Heart right ventricle (tissue), 16 donors: ENCODE data around the gene PYGM. TPM values are rescaled to one million over a fixed set of nuclear protein-coding genes. Genes with fewer than 3 reads are reported as not detected.
A peak's percentile ranks its signal among the peaks of the same experiment; 100 is the strongest.

Source experiments
- ATAC-seq, 8 donors: fragments of 200-7000 bp; cut with Tn5 transposase; one replicate each; pipeline ENCODE4 v1.9.1; 2020; ENCODE audit warnings: mild to moderate bottlenecking in 8 of 8, moderate library complexity in 8 of 8, moderate number of reproducible peaks in 1 of 8
- DNase-seq, 2 donors: peaks; one replicate each; pipeline ENCODE4 v3.0.0-alpha.2; 2020
- H3K27ac ChIP-seq, 10 donors: fragments of 200-600 bp; sonication (generic) in 2 of 10; one replicate each; pipeline versions ENCODE4 v1.5.0 to v1.8.0; 2020 to 2022; ENCODE audit warnings: mild to moderate bottlenecking in 3 of 10
- H3K27me3 ChIP-seq, 7 donors: fragments of 200-600 bp; one replicate each; pipeline ENCODE4 v1.8.0; 2021 to 2022; ENCODE audit warnings: mild to moderate bottlenecking in 2 of 7
- H3K36me3 ChIP-seq, 9 donors: fragments of 200-600 bp; sonication (generic) in 1 of 9; one replicate each; pipeline versions ENCODE4 v1.5.0 to v1.8.0; 2020 to 2022; ENCODE audit warnings: mild to moderate bottlenecking in 2 of 9
- H3K4me1 ChIP-seq, 9 donors: fragments of 200-600 bp; sonication (generic) in 1 of 9; one replicate each; pipeline versions ENCODE4 v1.5.0 to v1.8.0; 2020 to 2022; ENCODE audit warnings: mild to moderate bottlenecking in 4 of 9
- H3K4me3 ChIP-seq, 10 donors: fragments of 200-600 bp; sonication (generic) in 2 of 10; one replicate each; pipeline versions ENCODE4 v1.5.0 to v1.8.0; 2020 to 2022; ENCODE audit warnings: mild to moderate bottlenecking in 7 of 10, moderate library complexity in 2 of 10
- H3K9me3 ChIP-seq, 11 donors: fragments of 200-600 bp in 10 of 11; sonication (generic) in 2 of 11; one replicate each; pipeline versions ENCODE4 v1.5.0 to v1.8.0; 2013 to 2022; ENCODE audit warnings: mild to moderate bottlenecking in 2 of 11, control low read depth in 1 of 11, moderate library complexity in 1 of 11
- CTCF ChIP-seq, 9 donors: fragments of 200-600 bp; sonication (generic) in 2 of 9; IDR thresholded peaks; one replicate each; pipeline versions ENCODE4 v1.5.0 to v1.8.0; 2021 to 2022; ENCODE audit warnings: antibody characterized with exemption in 9 of 9, mild to moderate bottlenecking in 5 of 9, moderate library complexity in 1 of 9
- WGBS, 2 donors: extraction: QIAGEN DNeasy Blood & Tissue Kit; methylation state at CpG; one replicate each; pipeline ENCODE4 v1.1.7; 2013; ENCODE audit warnings: inconsistent platforms in 1 of 2; 5-methylcytosine and 5-hydroxymethylcytosine counted together
- intact Hi-C, 10 donors: fragments of 100-400 bp; cut with DNase I; formaldehyde crosslinking; loops; one replicate each; pipeline versions ENCODE4 v1.11.1 to v1.14.2; 2022
- polyA plus RNA-seq, 2 donors: library from polyadenylated mRNA; stranded (reverse); fragments of 200-250 nt; gene quantifications; one replicate each; pipeline ENCODE4 v1.2.3, GENCODE V29; 2013
- total RNA-seq, 10 donors: library from RNA; stranded (reverse); fragmentation: NEBNext Ultra II Directional in 3 of 10; extraction: Animal tissue kit (Norgen Biotek cat#: 25700) in 3 of 10; gene quantifications; one replicate each; pipeline versions ENCODE4 v1.2.1 to v1.2.4, GENCODE V29; 2021 to 2023
- donor health status: Arrhythmogenic right ventricular cardiomyopathy.
- donor health status: ischemic (EF 13 %, LVEDD 7.1; RV severe dilation, severe dysfunction).
- donor health status: healthy with polysubstance abuse.
- donor health status: DM: no; HTN: yes; CAD: no.
- donor health status: DM: no; HTN: no; CAD: no.
- donor health status: ischemic (EF 25% LVEDD 6.9; RV normal size, moderate dysfunction).
- donor health status: ischemic (EF 25% LVEDD 5.7; RV mildly dilated, moderate dysfunction).
- donor health status: healthy.
- donor health status: DM: yes; HTN: yes; CAD: no.
- donor health status: Ischemic cardiomyopathy.
- donor health status: ischemic (EF 35%, LVEDD 5.7; RV mildly dilated, moderate dysfunction).
- donor health status: nonischemic (EF 11% LVEDD 7.7; RV severe dilation, severe dysfunction).
- donor health status: DM: yes; HTN: yes; CAD: no.
- donor health status: PGD.
- donor health status: ischemic (EF 29% LVEDD 5.4; RV normal size, mild dysfunction).
- donor health status: nonischemic (EF 23%, LVEDD 6.1; RV moderate dilation, normal function).

Gene PYGM
- total and polyA plus RNA-seq, 12 donors = 11.3 to 249 (median 115) TPM

- Histone ChIP-seq H3K36me3 (peaks cover 13 to 89% (median 67%) of the 10 kb centered on the region in 9 donors), H3K4me1 (peaks cover 26 to 78% (median 60%) of the 10 kb centered on the region in 9 donors), H3K4me3 (no peak overlapping the region), H3K27me3 (no peaks in the 10 kb centered on the region), H3K27ac (peak overlapping the region in 3 of 10 donors; percentile 71 to 78 (median 77)), H3K9me3 (no peaks in the 10 kb centered on the region)
- TF ChIP-seq CTCF (IDR thresholded peaks at IDR 0.05) = peak in 4 of 9 donors; percentile 21 to 32 (median 28)
- ATAC-seq (no peak), DNase-seq (no peak)
- intact Hi-C loops = no loop called here
- WGBS, 2 donors = 85 to 86% methylated on average over 30 of the region's 30 CpGs
Observed at GRCh38 chr11:64765291-64765850, 5.6 kb upstream of the PYGM start.

GRCh38 chr11:64764753-64765152, 5.0 kb upstream of the PYGM start:
- Histone ChIP-seq H3K4me3 (no peak overlapping the region), H3K27ac (peak overlapping the region in 8 of 10 donors; percentile 65 to 87 (median 78)), H3K9me3 (no peaks in the 10 kb centered on the region), H3K36me3 (peaks cover 13 to 83% (median 61%) of the 10 kb centered on the region in 9 donors), H3K4me1 (peaks cover 30 to 84% (median 66%) of the 10 kb centered on the region in 9 donors), H3K27me3 (no peaks in the 10 kb centered on the region)
- TF ChIP-seq CTCF (IDR thresholded peaks at IDR 0.05) = no peak
- WGBS, 2 donors = 72 to 77% methylated on average over 8 of the region's 8 CpGs
- intact Hi-C loops = loop anchor here in 1 of 10 donors (1.0 kb wide), 1 partner anchor 13 kb away; no protein-coding TSS in a partner anchor
- DNase-seq (no peak), ATAC-seq (no peak)

DNA sequence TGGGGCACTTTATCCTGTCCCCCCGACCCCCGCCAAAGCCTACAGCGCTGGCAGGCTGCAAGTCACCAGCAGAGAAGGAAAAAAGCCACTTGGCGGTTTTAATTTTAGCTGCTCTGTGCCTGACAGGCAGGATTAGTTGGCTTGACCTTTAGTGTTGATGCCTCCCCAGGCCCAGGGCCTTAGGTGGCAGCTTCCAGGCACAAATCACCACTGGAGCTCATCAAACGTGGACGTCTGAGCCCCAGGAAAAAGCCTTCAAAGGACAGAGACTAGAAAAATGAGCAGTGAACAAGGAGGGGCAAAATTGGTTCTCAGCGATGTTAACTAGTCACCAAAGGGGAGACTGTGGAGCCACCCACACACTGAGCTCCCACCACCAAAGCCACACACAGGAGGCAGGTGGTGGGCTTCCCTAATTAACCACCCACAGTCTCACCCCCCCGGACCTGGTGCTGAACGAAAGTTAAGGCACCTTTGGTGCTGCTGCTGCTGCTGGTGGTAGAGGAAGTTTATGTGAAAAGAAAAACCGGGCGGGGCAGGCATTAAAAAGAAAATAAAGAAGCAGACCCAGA, 4.4 kb upstream of the PYGM start:
- TF ChIP-seq CTCF (IDR thresholded peaks at IDR 0.05) = no peak
- 40 to 52% methylated on average over 11 of the region's 11 CpGs for WGBS, 2 donors
- Histone ChIP-seq H3K27me3 (no peaks in the 10 kb centered on the region), H3K9me3 (no peaks in the 10 kb centered on the region), H3K4me1 (peaks cover 36 to 90% (median 72%) of the 10 kb centered on the region in 9 donors), H3K27ac (peak overlapping the region in 9 of 10 donors; percentile 65 to 87 (median 78)), H3K36me3 (peaks cover 13 to 77% (median 55%) of the 10 kb centered on the region in 9 donors), H3K4me3 (no peak overlapping the region)
- peak in 3 of 8 donors; percentile 2 to 7 (median 6) for ATAC-seq
- no peak for DNase-seq
- intact Hi-C loops = loop anchor here in 1 of 10 donors (1.0 kb wide), 1 partner anchor 13 kb away; no protein-coding TSS in a partner anchor

DNA sequence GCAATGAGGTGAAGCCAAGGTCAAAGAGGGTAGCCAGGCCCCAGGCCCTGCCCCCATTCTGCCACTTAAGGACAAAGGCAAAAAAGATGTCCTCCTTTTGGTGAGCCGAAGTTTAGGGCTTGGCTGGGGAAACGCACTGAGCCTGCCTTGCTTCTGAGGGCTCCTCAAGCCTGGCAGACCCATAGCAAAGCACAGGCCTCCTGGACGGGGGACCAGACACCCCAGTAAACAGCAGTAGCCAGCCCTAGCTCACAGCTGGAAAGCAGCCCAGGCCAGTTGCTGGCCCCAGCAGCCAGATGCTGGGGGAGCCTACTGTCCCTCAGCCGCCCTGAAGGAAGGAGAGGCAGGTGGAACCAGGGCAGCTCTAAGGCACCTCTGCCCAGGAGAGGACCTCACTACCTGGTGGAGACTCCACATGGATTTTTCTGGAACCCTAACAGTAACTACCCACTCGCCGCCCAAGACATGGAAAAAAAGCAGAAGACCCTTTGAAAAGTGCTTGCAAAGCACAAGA, 3.8 kb upstream of the PYGM start:
- 47 to 48% methylated on average over 6 of the region's 6 CpGs for WGBS, 2 donors
- no peak for TF ChIP-seq CTCF (IDR thresholded peaks at IDR 0.05)
- Histone ChIP-seq H3K9me3 (no peaks in the 10 kb centered on the region), H3K27ac (peak overlapping the region; percentile 24 to 87 (median 78)), H3K4me3 (no peak overlapping the region), H3K27me3 (no peaks in the 10 kb centered on the region), H3K36me3 (peaks cover 10 to 71% (median 49%) of the 10 kb centered on the region in 9 donors), H3K4me1 (peaks cover 39 to 90% (median 78%) of the 10 kb centered on the region in 9 donors)
- DNase-seq (no peak), ATAC-seq (peak in 1 of 8 donors; percentile 0)
- intact Hi-C loops = loop anchor here in 1 of 10 donors (1.0 kb wide), 1 partner anchor 14 kb away; no protein-coding TSS in a partner anchor
